ENCODE results near the gene STYXL2.

DNA sequence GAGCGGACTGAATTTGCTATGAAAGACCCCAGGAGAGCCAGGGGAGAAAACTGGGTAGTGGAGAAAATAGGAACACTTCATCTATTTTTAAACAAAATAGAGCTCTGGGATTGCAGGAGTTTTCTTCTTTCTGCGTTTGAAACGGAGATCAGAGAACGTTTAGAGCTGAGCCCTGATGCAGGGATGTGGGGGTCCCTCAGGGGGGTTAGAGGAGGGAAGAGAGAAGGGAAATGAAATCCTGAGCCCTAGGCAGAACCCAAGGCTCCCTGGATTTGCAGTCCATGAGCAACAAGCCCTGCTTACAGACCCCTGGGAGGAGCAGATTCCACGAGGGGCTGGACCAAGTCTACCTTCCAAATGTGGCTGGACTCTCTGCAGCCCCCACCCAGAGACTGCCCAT, 21.8 kb downstream of the STYXL2 start:
- TF ChIP-seq, protein P1, sequence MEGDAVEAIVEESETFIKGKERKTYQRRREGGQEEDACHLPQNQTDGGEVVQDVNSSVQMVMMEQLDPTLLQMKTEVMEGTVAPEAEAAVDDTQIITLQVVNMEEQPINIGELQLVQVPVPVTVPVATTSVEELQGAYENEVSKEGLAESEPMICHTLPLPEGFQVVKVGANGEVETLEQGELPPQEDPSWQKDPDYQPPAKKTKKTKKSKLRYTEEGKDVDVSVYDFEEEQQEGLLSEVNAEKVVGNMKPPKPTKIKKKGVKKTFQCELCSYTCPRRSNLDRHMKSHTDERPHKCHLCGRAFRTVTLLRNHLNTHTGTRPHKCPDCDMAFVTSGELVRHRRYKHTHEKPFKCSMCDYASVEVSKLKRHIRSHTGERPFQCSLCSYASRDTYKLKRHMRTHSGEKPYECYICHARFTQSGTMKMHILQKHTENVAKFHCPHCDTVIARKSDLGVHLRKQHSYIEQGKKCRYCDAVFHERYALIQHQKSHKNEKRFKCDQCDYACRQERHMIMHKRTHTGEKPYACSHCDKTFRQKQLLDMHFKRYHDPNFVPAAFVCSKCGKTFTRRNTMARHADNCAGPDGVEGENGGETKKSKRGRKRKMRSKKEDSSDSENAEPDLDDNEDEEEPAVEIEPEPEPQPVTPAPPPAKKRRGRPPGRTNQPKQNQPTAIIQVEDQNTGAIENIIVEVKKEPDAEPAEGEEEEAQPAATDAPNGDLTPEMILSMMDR (IDR thresholded peaks at IDR 0.05), result no peak
- TF ChIP-seq EZH2 (IDR thresholded peaks at IDR 0.05), result no peak
